DMS 273 (cell line): Measurements from ENCODE around the gene DCAF17.
"Not testable (repeated sequence)": the region's sequence is repeated elsewhere in the genome, so short reads cannot be mapped to it uniquely, and the experiment has no call there.

Source experiments
- DNase-seq: peaks from one replicate; lab custom pipeline; 2025; ENCODE audit not compliant: unreplicated experiment; lab: John Stamatoyannopoulos, UW

Gene DCAF17

DNA sequence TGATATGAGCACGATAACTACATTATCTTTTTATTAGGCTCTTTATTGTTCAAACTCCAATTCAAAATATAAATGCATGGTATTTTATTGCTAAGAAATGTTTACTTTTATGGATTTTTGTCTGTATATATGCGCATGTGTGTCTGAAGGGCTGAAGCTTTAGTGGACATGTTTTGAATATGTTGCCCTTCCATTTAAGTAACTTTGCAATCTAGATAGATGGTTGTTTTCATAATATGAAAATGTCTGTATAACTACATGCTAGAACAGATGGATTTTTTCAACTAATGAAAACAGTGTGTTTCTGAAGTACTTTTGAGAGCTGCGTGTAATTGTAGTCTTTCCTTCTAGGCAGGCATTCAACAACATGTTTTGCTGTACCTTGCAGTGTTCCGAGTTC is 18.7 kb downstream of the DCAF17 start:
- DNase-seq: no peak

GRCh38 chr2:171459498-171459897 is 25.5 kb downstream of the DCAF17 start:
- DNase-seq: no peak

DNA sequence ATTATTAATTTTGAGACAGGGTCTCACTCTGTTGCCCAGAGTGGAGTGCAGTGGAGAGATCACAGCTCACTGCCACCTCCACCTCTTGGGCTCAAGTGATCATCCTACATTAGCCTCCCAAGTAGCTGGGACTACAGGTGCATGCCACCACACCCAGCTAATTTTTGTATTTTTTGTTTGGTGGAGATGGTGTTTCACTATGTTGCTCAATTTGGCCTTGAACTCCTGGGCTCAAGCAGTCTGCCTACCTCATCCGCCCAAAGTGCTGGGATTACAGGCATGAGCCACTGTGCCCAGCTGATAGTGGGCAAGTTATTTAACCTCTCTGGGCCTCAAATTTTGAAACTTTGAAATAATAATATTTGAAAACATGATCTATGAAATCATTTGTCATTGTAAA is 26.5 kb downstream of the DCAF17 start:
- DNase-seq: no peak

DNA sequence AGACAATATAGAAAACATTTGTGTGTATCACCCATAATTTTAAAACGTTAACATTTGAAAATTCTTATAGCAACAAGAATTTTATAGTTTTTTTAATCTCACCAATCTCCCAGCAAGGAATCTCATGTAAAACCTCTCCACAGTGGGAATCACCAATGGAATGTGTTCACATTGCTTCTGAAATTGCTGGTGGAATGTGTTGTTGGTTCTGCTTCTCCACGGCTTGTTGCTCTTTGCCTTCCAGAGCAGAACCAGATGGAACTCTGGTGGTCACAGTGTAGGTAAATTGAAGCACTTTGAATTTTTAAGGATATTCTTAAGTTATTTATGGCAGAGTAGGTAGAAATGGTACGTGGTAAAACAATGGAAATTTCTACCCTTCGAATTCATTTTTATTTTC is 35.1 kb downstream of the DCAF17 start:
- no peak for DNase-seq

GRCh38 chr2:171470129-171470528 is 36.1 kb downstream of the DCAF17 start:
- no peak for DNase-seq

DNA sequence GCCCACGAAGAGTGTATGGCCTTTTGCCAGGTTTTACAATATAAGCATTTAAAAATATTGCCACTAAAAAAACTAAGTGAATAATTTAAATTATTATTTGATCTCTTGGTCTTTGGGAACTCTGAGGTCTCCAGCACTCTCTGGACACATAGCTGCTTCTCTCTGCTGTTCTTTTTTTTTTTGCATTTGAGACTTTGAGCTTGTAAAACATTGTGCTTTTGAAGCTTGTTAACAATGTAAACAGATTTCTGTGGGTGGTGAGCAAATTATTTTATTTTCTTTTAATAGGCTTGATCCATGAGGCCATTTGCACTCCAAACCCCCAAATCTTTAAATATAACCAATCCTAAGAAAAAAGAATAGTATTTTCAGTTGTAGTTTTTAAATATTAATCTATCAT is 42.0 kb downstream of the DCAF17 start:
- DNase-seq: no peak

DNA sequence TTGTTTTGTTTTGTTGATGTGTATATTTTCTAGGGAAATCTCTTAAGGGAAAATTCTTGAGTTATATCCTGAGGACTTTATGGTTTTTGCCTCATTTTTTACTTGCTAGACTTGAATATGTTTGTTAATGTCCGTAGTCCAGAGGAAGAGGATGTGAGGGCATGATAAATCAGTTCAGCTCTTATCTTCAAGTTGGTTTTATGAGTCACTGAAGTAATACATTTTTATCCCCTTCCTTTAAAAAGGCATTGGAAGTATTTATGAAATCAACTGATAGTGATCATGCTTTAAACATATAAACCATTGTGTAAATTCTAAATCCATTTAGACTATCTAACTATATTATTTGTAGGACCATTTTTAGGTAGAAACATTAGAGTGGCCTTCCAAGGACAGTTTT is 44.3 kb downstream of the DCAF17 start:
- no peak for DNase-seq

DNA sequence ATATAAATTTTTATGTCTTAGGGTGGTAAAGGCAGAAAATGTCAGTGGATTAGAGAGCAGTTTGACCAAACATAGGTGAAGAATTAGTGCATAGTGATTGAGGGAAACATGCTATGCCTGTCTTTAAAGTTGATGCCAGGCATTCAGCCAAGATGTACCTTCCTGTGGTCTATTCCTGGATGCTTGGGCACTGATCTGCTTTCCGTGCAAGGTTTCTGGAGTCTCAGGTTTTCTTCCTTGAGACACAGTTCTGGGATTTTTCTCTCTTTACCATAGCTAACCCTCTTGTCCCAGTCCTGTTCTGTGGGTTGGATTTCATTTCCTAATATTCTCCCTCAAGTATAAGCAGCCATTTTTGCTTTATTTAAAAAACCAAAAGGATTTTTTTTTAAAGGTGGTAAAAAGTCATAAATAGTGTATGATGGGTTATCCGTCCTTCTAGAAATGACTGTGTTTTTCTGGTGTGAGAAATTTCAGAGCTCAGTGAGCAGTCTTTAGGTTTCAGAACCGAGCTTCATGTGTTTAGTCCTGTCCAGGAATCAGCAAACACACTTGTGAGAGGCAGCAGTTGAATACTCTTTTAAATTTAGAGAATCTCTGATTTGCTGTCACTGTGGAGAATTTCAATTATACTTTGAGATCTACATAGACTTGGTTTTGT is 45.3 kb downstream of the DCAF17 start:
- DNase-seq: no peak

GRCh38 chr2:171480908-171481307 is 46.9 kb downstream of the DCAF17 start:
- DNase-seq: no peak

DNA sequence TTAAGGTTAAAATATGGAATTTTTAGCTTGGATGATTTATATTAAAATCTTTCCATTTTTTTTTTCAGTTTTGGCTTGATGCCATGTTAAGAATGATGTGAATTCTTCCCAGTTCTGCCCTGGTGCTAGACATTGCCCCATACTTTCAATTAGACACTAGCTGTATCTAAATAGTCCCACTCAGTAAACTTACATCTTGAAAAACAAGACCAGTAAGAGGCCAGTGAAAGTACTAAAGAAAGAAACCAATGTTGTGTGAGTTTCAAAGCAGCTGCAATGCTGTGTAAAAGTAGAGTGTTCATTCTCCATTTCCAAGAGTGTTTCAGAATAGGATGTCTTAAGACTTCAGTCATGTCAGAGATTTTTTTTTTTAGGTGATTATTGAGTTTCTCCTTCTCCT is 48.3 kb downstream of the DCAF17 start:
- DNase-seq: no peak

DNA sequence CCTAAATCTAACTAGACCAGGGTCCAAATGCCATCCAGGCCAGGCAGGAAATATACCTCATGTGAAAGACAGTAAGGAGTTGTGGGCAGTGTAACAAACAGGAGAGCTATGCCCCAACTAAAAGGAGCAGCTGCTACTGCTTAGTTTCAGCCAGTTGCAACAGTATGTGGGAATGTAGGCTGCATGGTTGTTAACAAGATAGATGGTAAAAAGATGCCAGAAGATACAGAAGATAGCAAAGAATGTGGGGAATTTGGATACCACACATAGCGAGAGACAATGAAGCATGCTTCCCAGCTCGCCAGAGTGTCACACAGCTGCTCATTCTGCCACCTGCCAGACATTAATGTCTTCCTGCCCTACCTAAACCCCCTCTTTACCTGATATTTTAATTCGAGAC is 48.9 kb downstream of the DCAF17 start:
- DNase-seq: no peak

- no peak for DNase-seq
Observed at GRCh38 chr2:171483793-171484192, 49.8 kb downstream of the DCAF17 start.

DNA sequence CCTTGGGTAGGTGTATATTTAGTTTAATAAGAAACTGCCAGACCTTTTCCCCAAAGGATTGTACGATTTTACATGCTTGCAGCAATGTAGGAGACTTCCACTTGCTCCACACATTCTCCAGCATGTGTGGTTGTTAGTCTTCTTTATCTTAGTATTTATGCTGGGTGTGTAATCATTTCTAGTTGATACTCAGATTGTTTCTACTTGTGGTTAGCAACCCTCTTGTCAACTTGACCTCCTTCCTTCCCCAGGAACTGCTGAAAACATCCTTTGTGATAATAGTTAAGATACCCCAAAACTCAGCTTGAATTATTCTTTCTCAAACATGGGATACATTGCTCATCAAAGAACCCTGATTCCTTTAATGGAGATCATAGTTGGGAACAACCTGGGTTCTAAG is 51.1 kb downstream of the DCAF17 start:
- DNase-seq: no peak

DNA sequence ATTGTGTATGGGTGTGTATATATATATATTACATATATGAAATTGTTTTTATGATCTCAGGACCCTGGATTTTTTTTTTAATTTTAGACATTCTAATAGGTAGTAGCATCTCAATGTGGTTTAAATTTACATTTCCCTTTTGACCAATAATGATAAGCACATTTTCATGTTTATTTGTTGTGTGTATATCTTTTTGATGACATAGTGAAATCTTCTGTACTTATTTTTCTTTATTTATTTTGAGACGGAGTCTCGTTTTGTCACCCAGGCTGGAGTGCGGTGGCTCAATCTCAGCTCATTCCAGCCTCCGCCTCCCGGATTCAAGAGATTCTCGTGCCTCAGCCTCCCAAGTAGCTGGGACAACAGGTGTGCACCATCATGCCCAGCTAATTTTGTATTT is 53.2 kb downstream of the DCAF17 start:
- no peak for DNase-seq

- no peak for DNase-seq
Observed at GRCh38 chr2:171487803-171488259, 53.8 kb downstream of the DCAF17 start.

- DNase-seq: no peak
Observed at GRCh38 chr2:171490577-171490976, 56.6 kb downstream of the DCAF17 start.

DNA sequence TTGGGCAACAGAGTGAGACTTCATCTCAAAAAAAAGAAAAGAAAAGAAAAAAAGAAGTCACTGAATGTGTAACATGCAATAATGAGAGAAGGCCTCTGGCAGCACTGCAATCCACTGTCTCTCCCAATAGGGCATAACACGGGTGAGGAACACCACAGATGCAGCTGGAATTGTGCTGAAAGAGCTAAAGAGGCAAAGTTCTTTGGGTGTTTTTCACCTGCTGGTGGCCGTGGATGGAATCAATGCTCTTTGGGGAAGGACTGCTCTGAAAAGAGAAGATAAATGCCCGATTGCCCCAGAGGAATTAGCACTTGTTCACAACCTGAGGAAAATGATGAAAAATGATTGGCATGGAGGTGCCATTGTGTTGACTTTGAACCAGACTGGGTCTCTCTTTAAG is 57.3 kb downstream of the DCAF17 start:
- no peak for DNase-seq

DNA sequence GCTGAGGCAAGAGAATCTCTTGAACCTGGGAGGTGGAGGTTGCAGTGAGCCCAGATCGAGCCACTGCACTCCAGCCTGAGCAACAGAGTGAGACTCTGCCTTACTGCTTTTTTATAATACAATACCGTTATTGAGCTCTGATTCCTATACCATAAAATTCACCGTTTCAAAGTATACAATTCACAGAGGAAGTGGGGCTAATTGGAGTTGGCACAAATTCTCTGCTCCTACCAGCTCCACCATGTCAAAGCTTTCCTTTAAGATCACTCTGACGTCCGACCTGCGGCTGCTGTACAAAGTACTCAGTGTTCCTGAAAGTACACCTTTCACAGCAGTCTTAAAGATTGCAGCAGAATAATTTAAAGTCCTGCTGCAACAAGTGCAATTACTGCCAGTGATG is 58.6 kb downstream of the DCAF17 start:
- DNase-seq: no peak

DNA sequence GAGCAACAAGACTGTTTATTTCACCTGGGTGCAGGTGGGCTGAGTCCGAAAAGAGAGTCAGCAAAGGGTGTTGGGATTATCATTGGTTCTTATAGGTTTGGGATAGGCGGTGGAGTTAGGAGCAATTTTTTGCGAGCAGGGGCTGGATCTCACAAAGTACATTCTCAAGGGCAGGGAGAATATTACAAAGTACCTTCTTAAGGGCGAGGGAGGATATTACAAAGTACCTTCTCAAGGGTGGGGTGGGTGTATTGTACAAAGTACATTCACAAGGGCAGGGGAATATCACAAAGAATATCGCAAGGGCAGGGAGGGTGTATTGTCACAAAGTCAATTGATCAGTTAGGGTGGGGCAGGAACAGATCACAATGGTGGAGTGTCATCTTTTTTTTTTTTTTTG is 63.6 kb downstream of the DCAF17 start:
- not testable (repeated sequence) for DNase-seq

GRCh38 chr2:171505374-171505773 is 71.3 kb downstream of the DCAF17 start:
- no peak for DNase-seq

- no peak for DNase-seq
Observed at GRCh38 chr2:171509945-171510731, 76.1 kb downstream of the DCAF17 start.

DNA sequence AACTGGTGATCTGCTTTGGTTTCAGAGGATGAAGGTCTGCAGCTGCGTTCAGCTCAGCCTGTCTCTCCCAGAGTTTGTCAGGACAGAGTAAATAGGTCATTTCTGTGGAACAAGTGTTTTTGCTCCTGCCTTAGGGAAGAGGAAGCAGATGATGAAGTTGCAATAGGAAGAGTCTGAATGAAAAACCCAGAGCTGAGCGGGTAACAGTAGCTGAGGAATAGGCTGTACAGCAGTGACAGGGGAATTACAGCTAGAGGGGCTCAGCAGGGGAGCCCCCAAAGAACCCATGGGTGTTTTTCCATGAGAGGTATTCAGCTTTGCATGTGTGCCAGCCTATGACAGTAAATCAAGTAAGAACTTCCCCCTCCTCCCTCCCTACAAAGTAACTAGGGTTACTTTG is 78.0 kb downstream of the DCAF17 start:
- DNase-seq: no peak
